ENCODE results near the gene FOXE3. TPM values are rescaled to one million over a fixed set of nuclear protein-coding genes. Genes with fewer than 3 reads are reported as not detected.

FOXE3 gene
- total RNA-seq, 1 donor from 2014 or later, result not detected

DNA sequence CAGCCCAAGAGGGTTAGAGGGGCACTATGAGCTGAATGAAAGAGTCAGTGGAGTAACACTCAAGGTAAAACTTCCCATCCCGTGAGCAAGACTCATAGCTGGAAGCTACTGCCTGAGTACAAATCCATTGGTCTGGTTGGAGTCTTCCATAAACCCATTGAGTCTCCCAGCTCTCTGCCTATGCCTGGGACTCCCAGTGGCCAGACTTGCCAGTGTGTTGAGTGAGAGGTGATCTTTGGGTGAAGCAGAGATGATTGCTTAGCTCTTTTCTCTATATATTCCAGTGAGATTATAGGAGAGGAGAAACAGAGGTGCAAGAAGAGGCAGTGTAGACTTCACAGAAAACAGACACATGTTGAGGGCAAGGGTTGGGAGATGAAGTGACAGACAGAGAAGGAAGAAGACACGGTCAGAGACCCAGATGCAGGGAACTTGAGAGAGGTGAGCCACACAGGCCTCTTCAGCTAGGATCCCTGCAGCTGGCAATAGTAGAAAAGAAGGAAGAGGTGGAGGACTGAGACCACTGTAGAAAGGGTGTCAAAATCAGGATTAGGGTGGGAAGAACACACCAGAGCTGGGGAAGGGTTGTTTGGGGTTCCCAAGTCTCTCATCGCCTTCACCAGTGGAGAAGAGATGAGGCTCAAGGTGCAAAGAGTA is 25.5 kb downstream of the FOXE3 start:
- TF ChIP-seq, protein P1, sequence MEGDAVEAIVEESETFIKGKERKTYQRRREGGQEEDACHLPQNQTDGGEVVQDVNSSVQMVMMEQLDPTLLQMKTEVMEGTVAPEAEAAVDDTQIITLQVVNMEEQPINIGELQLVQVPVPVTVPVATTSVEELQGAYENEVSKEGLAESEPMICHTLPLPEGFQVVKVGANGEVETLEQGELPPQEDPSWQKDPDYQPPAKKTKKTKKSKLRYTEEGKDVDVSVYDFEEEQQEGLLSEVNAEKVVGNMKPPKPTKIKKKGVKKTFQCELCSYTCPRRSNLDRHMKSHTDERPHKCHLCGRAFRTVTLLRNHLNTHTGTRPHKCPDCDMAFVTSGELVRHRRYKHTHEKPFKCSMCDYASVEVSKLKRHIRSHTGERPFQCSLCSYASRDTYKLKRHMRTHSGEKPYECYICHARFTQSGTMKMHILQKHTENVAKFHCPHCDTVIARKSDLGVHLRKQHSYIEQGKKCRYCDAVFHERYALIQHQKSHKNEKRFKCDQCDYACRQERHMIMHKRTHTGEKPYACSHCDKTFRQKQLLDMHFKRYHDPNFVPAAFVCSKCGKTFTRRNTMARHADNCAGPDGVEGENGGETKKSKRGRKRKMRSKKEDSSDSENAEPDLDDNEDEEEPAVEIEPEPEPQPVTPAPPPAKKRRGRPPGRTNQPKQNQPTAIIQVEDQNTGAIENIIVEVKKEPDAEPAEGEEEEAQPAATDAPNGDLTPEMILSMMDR (IDR thresholded peaks at IDR 0.05; ENCODE audit: insufficient read depth, low read length, poor library complexity, severe bottlenecking), result no peak
- no peak for DNase-seq (ENCODE audit: low read depth)
- no peak overlapping the region for H3K4me3 ChIP-seq (ENCODE audit: low read depth, low read length)
- no peaks in the 10 kb centered on the region for H3K36me3 ChIP-seq (ENCODE audit: control insufficient read depth, insufficient read depth, low read length)
- peaks cover 81% of the 10 kb centered on the region for H3K27me3 ChIP-seq (ENCODE audit: control insufficient read depth, insufficient read depth, low read length)

DNA sequence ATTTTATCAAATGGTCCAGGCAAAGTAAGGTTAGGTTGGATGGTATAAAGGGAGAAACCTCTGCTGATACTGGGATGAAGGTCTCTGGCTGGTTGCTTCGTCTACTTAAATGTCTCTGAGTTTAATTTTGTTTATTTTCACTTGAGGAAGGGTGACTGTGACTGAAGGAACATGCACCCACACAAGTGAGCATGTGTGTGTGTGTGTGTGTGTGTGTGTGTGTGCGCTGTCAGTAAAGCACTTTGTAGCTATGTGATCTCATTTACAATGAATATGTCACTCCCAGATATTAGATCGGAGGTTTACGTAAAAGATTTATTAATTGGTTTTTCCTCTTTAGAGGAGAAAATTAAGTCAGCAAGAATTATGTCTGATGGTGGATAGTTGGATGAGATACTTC is 26.1 kb downstream of the FOXE3 start:
- Histone ChIP-seq H3K4me3 (ENCODE audit: low read depth, low read length) (no peak overlapping the region), H3K27me3 (ENCODE audit: control insufficient read depth, insufficient read depth, low read length) (peaks cover 87% of the 10 kb centered on the region), H3K36me3 (ENCODE audit: control insufficient read depth, insufficient read depth, low read length) (no peaks in the 10 kb centered on the region)
- TF ChIP-seq, protein P1 (IDR thresholded peaks at IDR 0.05; ENCODE audit: insufficient read depth, low read length, poor library complexity, severe bottlenecking), result no peak
- DNase-seq (ENCODE audit: low read depth), result no peak

DNA sequence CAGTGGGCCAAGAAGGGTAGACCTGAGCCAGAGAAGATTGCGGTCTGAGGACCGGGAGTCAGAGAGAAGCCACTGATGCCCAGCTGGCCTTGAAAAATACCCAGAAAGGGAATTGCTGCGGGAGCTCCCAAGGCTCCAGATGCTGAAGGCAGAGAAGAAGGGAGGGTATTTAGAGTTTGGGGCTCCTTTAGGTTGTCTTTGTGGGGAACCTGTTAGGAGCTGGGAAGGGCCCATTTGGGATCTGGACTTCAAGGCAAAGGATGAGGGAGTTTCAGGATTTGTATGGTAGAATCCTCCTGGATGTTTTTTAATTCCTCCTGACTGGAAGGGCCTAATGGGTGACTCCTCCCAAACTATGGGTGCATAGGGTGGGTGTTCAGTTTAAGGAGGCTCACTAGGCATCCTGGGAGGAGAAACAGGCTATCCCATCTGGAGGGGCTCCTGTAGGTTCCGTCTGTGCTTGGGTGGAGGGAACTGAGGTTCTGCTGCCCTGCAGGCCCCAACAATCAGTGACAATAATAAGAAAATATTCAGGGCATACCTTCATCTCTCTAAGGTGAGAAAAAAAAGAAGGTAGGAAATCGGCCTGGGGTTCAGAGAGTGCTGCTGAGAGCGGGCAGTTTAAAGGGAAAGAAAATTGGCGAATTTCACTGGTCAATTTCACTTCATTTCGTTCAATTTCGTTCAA is 26.9 kb downstream of the FOXE3 start:
- no peak for DNase-seq (ENCODE audit: low read depth)
- H3K4me3 ChIP-seq (ENCODE audit: low read depth, low read length), result no peak overlapping the region
- H3K27me3 ChIP-seq (ENCODE audit: control insufficient read depth, insufficient read depth, low read length), result peaks cover 88% of the 10 kb centered on the region
- TF ChIP-seq, protein P1 (IDR thresholded peaks at IDR 0.05; ENCODE audit: insufficient read depth, low read length, poor library complexity, severe bottlenecking), result no peak
- no peaks in the 10 kb centered on the region for H3K36me3 ChIP-seq (ENCODE audit: control insufficient read depth, insufficient read depth, low read length)

DNA sequence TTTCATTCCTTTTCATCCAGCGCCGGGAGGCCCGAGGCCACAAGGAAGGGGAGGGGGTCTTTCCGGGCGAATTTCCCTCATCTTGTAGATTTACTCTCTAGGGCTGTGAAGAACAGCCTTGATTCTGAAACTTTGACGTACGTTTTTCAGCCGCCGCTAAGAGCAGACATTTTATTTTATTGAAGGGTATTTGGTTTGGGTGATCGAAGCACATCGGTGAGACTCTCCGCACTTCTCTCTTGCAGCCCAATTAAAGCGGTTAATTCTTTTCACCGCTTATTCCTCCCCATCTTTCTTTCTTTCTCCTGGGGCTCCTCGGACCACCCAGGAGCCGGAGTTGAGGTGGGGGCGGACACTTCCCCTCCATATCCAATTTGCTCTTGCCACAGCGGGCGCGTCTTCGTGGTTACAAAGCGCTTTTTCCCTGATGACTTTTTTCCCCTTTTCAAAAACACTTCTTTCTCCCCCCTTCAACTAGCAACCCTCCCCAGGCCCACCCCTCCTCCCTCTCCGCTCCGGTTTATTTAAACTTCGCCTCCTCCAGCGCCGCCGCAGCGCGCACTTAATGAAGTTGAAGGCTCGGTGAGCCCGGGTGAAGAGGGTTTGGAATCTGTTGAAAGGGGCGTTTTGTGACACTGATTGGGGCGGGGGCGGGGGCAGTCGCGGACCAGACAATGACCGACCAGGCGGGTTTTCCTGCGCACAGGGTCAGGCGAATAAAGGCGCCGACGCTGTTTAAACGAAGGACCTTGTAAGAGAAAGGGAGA is 27.6 kb downstream of the FOXE3 start:
- Histone ChIP-seq H3K27me3 (ENCODE audit: control insufficient read depth, insufficient read depth, low read length) (peaks cover 87% of the 10 kb centered on the region), H3K36me3 (ENCODE audit: control insufficient read depth, insufficient read depth, low read length) (no peaks in the 10 kb centered on the region), H3K4me3 (ENCODE audit: low read depth, low read length) (no peak overlapping the region)
- no peak for DNase-seq (ENCODE audit: low read depth)
- TF ChIP-seq, protein P1 (IDR thresholded peaks at IDR 0.05; ENCODE audit: insufficient read depth, low read length, poor library complexity, severe bottlenecking), result no peak

DNA sequence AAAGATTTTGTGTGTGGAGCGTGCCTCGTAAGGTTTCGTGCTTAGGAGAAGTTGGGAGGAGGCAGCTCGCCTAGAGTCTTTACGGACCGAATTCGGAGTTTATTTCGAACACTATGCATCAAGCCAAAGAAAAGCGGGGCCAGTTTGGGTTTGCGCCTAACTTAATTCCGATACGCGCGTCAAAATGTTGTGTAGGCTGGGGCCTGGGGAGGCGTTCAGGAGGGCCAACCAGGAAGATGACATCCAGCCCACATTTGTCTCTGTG is 28.1 kb downstream of the FOXE3 start:
- Histone ChIP-seq H3K36me3 (ENCODE audit: control insufficient read depth, insufficient read depth, low read length) (no peaks in the 10 kb centered on the region), H3K4me3 (ENCODE audit: low read depth, low read length) (no peak overlapping the region), H3K27me3 (ENCODE audit: control insufficient read depth, insufficient read depth, low read length) (peaks cover 88% of the 10 kb centered on the region)
- TF ChIP-seq, protein P1 (IDR thresholded peaks at IDR 0.05; ENCODE audit: insufficient read depth, low read length, poor library complexity, severe bottlenecking), result no peak
- no peak for DNase-seq (ENCODE audit: low read depth)

All from kidney epithelial cell (primary cell).